K562 (cell line): ENCODE measurements around the gene NFIB. TPM values are rescaled to one million over a fixed set of nuclear protein-coding genes. Genes with fewer than 3 reads are reported as not detected.

Experiments used
- HNRNPUL1 ChIP-seq: fragments of 200-400 bp; formaldehyde crosslinking; IDR thresholded peaks from 2 replicates; pipeline ENCODE4 v1.6.1; 2017; ENCODE audit warnings: low read length
- NCOR1 ChIP-seq: fragments of 450-650 bp; IDR thresholded peaks from 2 replicates; pipeline ENCODE4 v1.6.1; 2016; ENCODE audit warnings: mild to moderate bottlenecking, moderate library complexity
- PBX2 ChIP-seq, 2 experiments: IDR thresholded peaks in 1 of 2; conservative IDR thresholded peaks in 1 of 2; 2 replicates each; pipeline ENCODE4 v1.6.1; 2016; ENCODE audit warnings: low read depth in 2 of 2, mild to moderate bottlenecking in 1 of 2, missing compliant biosample characterization in 1 of 2, missing genetic modification characterization in 1 of 2, moderate library complexity in 1 of 2
- XRCC4 ChIP-seq: IDR thresholded peaks from one replicate; pipeline ENCODE4 v1.6.1; 2011; ENCODE audit not compliant: insufficient read depth, insufficient read length; ENCODE audit errors: extremely low read depth
- ZNF318 ChIP-seq, 2 experiments: fragments of 450-650 bp; IDR thresholded peaks; 2 replicates each; pipeline ENCODE4 v1.6.1; 2016; ENCODE audit warnings: mild to moderate bottlenecking in 2 of 2, borderline replicate concordance in 1 of 2, low read depth in 1 of 2, moderate library complexity in 1 of 2
- polyA plus RNA-seq, 8 experiments: library from polyadenylated mRNA; depleted of rRNA in 4 of 8; stranded (reverse) in 5 of 8; unstranded in 3 of 8; fragments of >200 nt; fragmentation: Nextera tagmentation in 2 of 8; fragmentation: Illumina TruSeq in 1 of 8; extraction: Ambion mirVana in 2 of 8; extraction: Trizol in 1 of 8; gene quantifications; 2 replicates each; pipeline versions ENCODE4 v1.2.1 to v1.2.3, GENCODE V29; 2011 to 2014; ENCODE audit warnings: inconsistent platforms in 1 of 8, missing spikeins in 1 of 8
- total RNA-seq, 7 experiments: library from RNA; depleted of rRNA in 6 of 7; stranded (reverse); fragments of >200 nt in 6 of 7; fragmentation: Illumina TruSeq in 2 of 7; extraction: Trizol in 2 of 7; gene quantifications; 2 replicates each; pipeline versions ENCODE4 v1.2.1 to v1.2.3, GENCODE V29; 2011 to 2021; ENCODE audit warnings: low replicate concordance in 1 of 7

The NFIB gene
- total and polyA plus RNA-seq, 9 of the 15 experiments (the other 6 are each of a cell fraction or from before 2014, with no cell fraction given), result 1.2 to 3.3 (median 1.9) TPM

GRCh38 chr9:14352503-14352902, 38.6 kb upstream of the NFIB start (continued):
- TF ChIP-seq ZNF318 (IDR thresholded peaks at IDR 0.05; ENCODE audit: borderline replicate concordance in 1 of 2, low read depth in 1 of 2) (no peak), HNRNPUL1 (no peak), NCOR1 (no peak), XRCC4 (no peak), PBX2 (CRISPR knock-in tag; IDR thresholded peaks at IDR 0.05; ENCODE audit: low read depth) (no peak), PBX2 (tag; conservative IDR thresholded peaks at IDR 0.05; ENCODE audit: low read depth) (no peak)
